GM10847 (cell line): Measurements from ENCODE around the gene MAGI3.

Experiments used
- POLR2A ChIP-seq: IDR thresholded peaks from 2 replicates; pipeline ENCODE4 v1.6.1; 2011; ENCODE audit not compliant: insufficient read length; ENCODE audit errors: extremely low read depth

MAGI3 gene

DNA sequence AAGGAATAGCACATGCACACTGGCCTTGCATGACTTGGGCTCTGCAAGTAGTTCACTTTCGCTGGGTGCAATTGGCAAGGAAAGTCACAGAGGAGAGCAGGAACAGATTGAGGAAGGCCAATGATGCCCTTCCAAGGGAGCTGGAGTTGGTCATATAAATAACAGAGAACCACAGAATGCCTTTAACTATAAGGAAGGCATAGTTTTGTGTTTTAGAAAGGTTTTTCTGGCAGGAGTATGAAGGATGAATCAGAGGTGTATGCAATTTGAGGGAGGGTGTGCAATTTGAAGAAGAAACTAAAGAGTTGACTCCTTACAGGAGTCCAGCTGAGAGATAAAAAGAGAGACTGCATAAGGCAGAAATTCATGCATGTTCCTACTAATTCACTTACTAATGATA lies 256.8 kb downstream of the MAGI3 start:
- TF ChIP-seq POLR2A = no peak

DNA sequence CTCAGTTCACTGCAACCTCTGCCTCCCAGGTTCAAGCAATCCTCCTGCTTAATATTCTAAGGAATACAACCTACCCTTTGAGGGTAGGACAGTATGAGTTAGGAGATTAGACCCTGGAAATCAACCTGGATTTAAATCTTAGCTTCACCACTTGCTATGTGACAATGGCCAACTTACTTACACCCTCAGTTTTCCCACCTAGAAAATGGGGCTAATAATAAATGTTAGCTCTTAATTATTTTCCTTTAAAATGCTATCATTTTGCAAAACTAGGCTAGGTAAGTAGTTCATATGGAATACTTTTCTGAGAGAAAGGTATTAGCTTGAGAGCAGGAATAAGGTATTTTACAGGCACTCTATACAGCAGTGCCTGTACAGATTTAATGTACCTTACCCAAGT lies 258.2 kb downstream of the MAGI3 start:
- TF ChIP-seq POLR2A = no peak

DNA sequence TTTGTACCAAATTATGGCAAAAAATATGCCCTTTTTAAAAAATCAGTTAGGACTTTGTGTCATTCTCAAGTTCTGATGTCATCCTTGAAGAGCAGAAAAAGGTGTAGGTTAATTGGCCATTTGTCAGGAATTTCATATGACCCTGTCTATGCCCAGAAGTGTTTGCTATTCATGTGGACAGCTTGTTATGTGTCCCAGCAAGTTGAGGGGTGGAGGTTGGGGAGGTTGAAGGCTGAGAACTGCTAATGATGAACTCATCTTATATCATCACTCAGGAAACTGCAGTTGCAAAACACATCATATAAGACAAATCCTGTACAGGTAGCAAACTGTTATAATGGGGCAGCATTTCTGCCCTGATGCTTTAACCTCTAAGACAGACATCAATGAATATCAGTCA lies 262.5 kb downstream of the MAGI3 start:
- no peak for TF ChIP-seq POLR2A

DNA sequence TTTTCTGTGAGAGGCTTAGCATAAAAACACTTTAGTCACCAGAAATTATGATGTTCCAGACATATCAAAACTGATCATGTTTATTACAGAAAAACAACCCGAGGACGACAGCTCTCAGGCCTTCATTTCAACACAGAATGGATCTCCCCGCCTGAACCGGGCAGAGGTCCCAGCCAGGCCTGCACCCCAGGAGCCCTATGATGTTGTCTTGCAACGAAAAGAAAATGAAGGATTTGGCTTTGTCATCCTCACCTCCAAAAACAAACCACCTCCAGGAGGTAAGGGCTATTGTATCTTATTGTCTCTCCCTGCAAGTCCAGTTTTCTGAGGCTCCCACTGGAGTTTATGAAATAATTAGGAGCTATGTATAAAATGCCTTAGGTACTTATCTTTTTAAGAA lies 263.4 kb downstream of the MAGI3 start:
- TF ChIP-seq POLR2A = no peak

DNA sequence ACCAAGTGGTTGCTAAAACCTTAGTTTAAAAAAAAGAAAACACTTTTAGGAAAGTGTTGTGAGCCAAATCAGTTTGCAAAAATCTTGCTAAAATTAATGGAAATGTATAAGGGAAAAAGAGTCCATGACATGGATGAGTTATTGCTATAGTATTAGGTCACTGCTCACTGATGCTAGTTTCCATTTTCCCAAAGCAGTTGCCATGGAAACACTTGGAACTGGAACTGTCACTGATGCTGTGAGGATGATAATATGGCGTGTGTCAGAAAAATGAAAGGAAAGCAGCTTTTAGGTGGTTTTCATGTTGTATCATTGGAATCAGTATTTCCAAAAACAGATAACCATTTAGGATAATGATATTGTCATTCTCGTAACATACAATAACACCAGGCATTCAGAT lies 264.6 kb downstream of the MAGI3 start:
- TF ChIP-seq POLR2A = no peak

DNA sequence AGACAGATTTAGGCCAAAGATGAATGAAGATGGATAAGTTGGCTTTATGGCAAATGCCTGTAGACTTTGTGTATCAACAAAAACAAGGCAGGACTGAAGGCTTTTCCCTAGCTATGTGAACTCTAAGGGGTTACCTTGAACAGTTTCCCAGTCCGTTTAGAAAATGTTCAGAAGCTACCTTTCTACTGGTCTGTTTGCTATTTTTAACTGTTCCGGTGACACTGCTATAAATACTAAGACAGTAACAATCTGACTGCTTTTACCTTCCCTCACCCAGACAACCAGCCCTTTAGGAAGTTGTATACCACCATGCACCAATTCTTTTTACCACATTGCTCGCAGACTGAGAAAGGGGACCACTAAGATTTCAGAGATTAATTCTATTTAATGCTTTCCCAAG lies 266.8 kb downstream of the MAGI3 start:
- no peak for TF ChIP-seq POLR2A

DNA sequence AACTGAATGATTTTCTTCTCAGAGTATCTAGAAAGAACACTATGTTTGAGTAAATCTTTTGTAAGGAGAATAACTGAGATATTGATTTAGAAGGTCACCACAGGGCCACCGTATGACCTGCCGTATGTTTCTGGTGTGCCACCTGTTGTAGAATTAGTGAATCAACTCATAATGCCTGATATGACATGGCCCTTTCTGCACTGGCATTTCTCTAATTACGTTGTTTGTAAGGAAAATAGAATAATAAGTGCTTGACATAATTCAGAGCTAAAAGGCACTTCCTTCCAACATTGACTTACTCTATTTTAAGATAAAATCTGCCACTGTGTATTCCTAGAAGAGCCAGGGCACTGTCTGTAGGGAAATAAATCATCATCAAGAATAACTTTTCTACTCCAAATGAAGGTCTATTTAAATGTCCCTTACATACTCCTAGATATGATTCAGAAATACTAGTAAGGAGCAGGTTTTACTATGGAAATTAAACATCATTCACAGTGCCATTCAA lies 267.3 kb downstream of the MAGI3 start:
- no peak for TF ChIP-seq POLR2A

DNA sequence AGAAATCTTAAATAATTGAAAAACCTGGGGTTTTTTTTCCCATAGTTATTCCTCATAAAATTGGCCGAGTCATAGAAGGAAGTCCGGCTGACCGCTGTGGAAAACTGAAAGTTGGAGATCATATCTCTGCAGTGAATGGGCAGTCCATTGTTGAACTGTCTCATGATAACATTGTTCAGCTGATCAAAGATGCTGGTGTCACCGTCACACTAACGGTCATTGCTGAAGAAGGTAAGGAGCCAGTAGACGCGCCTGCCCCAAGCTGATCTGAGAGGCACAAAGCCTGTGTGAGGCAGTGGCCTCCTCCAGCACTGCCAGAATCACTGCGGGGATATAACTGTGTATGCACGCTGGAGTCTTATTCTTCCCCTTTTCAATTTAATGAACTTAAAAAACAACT lies 268.7 kb downstream of the MAGI3 start:
- no peak for TF ChIP-seq POLR2A

DNA sequence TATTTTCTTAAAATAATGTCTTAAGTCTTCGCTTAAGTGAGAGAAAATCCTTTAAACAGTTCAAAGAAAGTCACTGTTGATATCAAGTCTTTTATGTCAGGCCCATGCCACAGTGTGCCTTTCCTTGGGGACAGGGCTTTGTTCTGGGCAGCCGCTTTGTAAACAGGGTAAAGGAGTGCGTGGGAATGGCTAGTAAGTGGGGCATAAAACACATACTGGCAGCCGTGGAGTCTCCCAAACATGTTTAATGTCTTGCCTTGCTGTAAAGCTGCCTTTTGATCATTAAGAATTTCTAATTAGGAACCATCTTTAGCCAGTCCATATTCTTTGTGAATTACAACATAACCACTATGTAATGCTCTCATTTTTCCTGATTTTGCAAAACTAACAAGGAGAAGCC lies 269.2 kb downstream of the MAGI3 start:
- TF ChIP-seq POLR2A = no peak

DNA sequence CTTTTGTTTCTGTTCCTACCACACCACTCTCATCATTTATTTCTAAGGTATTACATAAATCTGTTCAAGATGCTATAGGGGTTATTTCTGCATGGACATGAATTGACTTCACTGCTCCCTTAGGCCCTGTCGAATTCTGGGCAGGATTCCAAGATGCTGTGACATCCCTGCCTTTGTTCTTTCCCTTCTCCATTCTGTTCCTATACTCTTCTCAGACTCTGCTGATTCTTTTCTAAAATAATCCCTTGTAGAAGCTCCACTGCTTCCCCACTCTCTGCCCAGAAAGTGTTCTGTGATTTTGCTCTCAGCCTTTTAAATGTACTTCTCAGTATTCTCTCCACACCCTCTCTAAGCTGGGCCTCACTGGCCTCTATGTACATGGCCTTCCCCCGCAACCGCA lies 269.8 kb downstream of the MAGI3 start:
- no peak for TF ChIP-seq POLR2A

DNA sequence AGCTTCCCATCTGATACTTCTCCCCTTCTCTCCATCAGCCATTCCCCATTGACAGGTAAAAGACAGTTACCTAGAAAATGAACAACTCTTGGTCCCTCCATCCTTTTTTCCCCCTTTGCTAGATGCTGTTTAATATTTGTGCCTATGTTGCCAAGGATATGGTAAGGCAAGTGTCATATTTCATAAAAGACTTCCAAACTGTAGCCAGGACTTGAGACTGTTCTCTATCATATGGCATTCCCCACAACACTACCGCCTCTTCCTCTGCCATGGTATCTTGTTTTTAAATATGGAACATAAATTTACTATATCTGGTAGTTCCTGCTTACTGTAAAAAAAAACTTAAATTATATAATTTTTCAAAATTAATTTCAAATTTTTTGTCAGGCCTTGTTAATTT lies 271.8 kb downstream of the MAGI3 start:
- TF ChIP-seq POLR2A = no peak

DNA sequence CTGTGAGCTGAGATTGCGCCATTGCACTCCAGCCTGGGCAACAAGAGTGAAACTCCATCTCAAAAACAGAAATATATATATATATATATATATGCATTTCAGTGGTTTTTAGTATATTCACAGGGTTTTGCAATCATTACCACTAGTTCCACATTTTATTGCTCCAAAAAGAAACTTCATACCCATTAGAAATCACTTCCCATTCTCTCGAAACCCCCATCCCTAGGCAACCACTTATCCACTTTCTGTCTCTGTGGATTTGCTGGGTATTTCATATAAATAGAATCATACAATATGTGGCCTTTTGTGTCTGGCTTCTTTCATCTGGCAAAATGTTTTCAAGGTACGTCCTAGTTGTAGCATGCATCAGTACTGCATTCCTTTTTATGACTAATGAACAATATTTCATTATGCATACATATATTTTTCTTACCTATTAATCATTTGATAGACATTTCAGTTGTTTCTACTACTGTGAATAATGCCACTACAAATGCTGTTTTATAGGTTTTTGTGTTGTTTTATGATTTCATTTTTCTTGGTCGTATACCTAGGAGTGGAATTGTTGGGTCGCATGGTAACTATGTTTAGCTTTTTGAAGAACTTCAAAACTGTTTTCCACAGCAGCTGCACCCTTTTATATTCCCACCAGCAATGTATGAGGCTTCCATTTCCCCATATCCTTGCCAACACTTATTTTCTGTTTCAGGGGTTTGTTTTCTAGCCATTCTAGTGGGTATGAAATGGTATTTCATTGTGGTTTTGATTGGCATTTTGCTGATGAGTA lies 273.0 kb downstream of the MAGI3 start:
- TF ChIP-seq POLR2A = no peak

DNA sequence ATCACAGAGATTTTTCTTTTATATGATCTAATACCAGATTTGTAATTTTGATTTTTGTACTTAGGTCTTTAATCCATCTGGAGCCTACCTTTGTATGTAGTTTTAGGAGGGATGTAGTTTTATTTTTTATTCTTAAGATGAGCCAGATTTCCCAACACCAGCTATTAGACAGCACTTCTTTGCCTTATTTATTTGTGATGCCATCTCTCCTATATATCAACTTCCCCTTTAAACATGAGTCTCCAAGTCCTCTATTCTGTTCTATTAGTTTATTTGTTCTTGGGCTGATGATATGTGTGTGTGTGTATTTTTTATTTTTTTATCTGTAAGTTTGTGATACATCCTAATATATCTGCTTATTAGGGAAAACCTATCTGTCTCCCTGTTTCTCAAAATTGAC lies 274.8 kb downstream of the MAGI3 start:
- TF ChIP-seq POLR2A = no peak

DNA sequence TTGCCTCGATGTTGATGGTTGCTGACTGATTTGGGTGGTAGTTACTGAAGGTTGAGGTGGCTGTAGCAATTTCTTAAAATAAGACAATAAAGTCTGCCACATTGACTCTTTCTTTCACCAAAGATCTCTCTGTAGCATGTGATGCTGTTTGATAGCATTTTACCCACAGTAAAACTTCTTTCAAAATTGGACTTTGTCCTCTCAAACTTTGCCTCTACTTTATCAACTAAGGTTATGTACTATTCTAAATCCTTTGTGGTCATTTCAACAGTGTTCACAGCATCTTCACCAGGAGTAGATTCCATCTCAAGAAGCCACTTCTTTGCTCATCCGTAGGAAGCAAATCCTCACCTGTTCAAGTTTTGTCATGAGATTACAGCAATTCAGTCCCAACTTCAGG lies 275.8 kb downstream of the MAGI3 start:
- TF ChIP-seq POLR2A = no peak

DNA sequence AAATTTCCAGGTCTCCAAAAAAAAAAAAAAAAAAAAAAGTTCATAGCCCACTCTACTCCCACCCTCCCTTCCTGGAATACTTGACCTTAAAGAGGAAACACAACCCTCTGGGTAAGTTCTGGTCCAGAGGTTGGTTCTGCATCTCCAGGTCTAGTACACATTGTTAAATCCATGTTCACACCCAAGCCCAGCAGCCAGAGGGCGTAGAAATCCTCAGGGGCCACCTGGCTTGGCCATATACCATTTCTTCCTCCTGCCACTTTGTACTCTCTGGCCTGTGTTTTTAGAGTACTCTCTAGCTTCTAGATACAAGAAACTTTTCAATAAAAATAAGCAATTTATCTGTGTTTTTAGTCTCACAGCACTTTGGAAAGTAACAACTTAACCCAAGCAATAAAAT lies 279.7 kb downstream of the MAGI3 start:
- TF ChIP-seq POLR2A = no peak

DNA sequence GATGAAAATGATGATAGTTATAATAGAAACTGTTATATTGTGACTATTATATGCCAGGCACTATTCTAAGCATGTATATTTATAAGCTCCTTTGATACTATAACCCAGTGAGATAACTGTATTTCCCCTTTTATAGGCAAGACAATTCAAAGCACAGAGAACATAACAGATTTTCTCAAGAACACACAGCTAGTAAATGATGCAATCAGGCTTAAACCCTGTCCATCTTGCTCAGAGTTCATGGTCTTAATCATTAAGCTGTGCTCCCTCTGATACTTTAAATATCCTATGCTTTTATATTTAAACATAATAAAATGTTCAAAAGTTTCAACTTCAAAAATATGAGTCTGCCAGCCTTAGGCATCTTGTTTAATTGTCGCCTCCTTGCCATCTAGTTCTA lies 280.3 kb downstream of the MAGI3 start:
- TF ChIP-seq POLR2A = no peak

DNA sequence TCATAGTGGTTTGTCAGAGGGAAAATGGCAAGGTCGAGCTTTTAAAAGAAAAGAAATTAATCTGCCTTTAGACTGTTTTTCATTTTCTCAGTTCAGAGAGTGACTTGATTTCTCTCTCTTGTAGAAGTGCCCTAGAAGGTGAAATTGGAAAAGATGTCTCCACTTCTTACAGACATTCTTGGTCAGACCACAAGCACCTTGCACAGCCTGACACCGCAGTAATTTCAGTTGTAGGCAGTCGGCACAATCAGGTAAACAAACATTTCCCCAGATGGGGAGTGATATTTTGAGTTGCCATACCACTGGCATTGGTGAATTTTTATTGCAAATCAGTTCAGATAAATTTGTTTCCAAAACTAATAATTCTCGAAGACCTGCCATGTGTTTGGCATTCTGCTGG lies 282.2 kb downstream of the MAGI3 start:
- TF ChIP-seq POLR2A = no peak

DNA sequence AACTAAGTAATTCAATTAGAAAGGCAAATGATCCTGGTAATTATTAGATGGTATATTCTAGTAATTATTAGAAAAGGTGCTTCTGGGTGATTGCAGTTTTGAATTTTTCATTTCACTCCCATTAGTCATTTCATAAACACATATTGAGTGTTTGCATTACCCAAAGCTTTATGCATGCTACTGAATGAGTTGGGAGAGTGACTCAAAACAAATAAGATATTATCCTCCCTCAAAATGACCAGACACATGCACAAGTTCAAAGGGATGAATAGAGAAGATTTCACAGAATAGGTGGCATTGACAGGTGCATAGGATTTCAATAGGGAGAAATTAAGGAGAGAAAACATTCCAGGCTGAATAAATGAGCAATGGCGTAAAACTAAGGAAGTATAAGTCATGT lies 284.3 kb downstream of the MAGI3 start:
- no peak for TF ChIP-seq POLR2A

DNA sequence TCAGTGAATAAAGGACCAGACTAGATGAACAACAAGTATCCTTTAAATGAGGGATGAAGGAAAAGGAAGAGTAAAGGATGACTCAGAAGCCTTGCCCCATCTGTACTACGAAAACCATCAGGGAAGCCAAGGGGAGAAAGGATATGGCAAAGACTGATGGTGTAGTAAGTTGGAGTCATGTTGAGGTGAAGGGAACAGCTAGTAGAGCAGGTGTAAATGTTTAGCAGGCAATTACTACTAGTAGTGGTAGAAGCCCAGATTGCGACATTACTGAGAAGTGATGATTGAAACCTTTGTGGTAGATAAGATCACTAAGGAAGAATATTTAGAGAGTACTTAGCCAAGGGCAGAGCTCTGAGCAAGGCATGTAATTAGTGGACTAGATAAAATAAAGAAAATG lies 285.0 kb downstream of the MAGI3 start:
- TF ChIP-seq POLR2A = no peak
